Stimulated activated CD4-positive, alpha-beta T cell treated with anti-CD3 and anti-CD28 coated beads, Interleukin-1b, Interleukin-23, amount 100 ng/mL, for 1 hour (primary cell): ENCODE measurements around the gene TENT4A.

ENCODE experiments used
- DNase-seq, 2 donors: peaks; one replicate each; pipeline ENCODE4 v3.0.0-alpha.2; 2020; ENCODE audit warnings: low read depth in 2 of 2

Gene TENT4A

GRCh38 chr5:6750951-6751685 is 37.9 kb downstream of the TENT4A start:
- no peak for DNase-seq

DNA sequence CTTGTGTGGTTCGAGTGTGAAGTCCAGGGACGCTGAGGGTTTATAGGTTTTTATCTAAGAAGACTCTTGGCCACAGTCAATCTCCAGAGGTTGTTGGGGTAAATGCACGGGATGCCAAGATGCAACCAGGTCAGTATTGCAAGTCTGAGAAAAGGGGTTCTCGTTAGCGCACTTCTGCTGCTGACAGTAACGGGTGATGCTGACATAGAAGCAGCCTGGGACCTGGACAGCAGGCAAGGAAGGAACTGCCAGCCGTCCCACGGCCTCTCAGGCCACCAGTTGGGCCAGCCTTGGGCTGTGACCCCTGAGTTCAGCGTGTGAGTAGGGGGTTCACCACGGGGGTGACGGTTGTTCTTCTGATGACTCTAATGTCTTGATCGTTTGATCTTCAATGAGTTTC is 39.0 kb downstream of the TENT4A start:
- DNase-seq, result no peak

GRCh38 chr5:6752782-6753181 is 39.5 kb downstream of the TENT4A start:
- DNase-seq, result no peak

DNA sequence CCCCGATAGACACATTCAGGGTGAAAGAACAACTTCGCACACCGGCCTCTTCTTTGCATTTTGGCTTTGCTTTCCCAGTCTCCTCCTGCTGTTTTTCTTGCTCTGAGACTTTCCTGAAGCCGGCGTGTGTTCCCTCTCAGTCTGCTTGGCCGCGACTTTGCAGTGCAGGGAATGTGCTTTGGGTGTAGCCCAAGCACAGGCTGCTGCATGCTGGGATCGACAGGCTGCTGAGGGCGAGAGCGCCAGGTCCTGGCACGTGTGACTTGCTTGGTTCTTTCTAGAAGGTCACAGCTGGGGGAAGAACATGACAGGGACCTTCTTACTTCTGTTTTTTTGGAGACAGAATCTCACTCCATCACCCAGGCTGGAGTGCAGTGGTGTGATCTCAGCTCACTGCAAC is 40.6 kb downstream of the TENT4A start:
- no peak for DNase-seq

DNA sequence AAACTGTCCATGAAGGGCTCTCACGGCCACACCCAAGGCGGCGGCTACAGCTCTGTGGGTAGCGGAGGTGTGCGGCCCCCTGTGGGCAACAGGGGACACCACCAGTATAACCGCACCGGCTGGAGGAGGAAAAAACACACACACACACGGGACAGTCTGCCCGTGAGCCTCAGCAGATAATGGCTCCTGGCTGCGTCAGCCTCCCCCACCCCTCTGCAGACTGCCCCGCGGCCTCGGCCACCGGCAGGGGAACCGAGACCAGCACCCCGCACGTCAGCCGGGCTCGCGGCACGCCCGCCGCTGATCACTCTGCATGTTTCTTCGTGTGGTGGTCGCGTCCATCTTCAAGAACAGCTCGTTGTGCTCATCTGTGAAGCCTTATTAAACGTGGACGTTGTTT is 41.5 kb downstream of the TENT4A start:
- no peak for DNase-seq

- DNase-seq, result no peak
Measured at GRCh38 chr5:6755519-6755918, 42.3 kb downstream of the TENT4A start.

DNA sequence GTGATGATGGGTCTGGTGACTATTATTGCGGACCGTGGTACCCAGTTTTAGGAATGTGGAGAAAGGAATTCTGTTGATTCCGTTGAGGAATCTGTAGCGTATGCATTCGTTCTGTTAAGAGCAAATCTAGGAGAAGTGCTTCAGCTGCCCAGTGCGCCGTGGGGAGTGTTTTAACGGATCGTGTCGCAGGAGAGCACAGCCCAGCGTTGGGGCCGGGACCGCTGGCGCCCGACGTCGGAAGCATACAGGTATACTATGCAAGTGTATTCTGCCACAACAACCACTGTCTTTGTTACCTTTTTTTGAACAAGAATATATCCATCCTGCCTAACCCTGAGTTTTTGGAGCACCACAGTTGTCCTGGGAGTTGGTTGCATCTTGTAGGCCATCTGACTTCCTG is 42.7 kb downstream of the TENT4A start:
- no peak for DNase-seq

- DNase-seq, result no peak
Measured at GRCh38 chr5:6757414-6757969, 44.3 kb downstream of the TENT4A start.

- DNase-seq, result no peak
Measured at GRCh38 chr5:6758236-6758635, 45.0 kb downstream of the TENT4A start.

- DNase-seq, result no peak
Measured at GRCh38 chr5:6758706-6759105, 45.5 kb downstream of the TENT4A start.

DNA sequence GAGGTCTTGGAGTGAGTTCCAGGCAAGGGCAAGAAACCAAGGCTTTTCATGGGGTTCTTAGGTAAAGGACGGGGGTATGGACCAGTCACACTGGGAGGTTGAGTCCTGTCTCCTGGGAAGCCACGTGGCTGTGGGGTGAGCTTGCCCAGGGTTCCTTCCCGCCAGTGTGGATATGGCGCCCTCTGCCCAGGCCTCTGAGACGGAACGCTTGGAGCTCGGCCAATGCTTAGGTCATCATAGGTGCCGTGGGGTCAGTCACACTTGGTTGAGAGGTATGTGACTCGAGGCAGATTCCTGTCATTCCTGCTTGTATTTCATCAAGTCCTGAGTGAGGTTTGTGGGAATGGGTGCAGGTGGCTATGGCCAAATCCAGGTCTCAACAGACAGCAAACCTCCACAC is 46.2 kb downstream of the TENT4A start:
- DNase-seq, result no peak

GRCh38 chr5:6759983-6760382 is 46.8 kb downstream of the TENT4A start:
- DNase-seq, result no peak

DNA sequence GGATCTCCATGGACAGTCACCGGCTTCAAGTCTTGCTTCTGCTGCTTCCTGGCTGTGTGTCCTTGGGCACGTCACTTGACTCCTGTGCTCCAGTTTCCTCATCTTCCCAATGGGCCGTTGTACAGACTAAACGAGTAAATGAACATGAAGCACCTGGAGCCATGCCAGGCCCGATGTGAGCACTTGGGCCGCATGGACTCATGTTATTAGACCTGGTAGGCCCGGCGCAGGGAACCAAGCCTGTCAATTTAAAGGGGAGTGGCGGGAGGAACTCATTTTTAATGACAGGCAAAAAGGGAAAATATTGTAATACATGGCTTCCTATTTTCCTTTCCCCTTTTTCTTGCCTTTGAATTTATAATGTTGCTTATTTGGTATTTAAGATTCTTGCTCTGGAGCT is 47.5 kb downstream of the TENT4A start:
- DNase-seq, result no peak

DNA sequence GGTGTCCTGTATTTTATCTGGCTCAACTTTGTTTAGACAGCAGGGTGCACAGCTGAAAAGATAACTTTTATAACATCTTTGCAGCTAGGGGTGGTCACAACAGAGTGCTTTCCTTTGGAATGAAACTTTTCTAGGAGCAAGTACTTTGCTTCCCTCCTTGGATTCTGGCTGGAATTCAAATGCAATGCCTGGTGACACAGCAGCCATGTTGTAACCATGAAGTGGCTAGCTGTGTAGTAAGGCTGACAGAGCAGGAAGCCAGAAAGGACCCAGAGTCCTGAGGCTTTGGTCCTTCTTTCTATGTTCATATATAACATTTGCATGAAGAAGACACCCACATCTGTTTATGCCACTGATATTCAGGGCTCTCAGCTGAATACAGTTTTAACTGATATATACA is 48.1 kb downstream of the TENT4A start:
- DNase-seq, result no peak

DNA sequence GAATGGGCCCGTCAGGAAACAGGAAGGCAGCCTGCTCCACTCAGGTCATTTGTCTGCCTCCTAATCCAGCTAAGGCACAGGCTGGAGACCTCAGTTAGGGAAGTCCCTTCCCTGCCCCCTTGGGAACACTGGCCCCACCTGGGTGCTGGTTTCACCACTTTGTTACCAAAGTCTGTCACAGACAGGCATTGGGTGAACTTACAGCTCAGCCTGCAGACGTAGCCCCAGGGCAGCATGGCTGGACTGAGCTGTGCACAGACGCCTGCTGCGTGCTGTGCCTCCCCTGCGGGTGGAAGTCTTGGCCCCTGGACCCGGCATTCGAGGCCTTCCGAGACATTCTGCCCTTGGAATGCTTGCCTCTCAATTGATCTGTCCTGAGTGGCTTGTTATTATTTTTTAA is 48.9 kb downstream of the TENT4A start:
- DNase-seq, result no peak

- DNase-seq, result no peak
Measured at GRCh38 chr5:6762697-6763096, 49.5 kb downstream of the TENT4A start.

- no peak for DNase-seq
Measured at GRCh38 chr5:6763191-6763590, 50.0 kb downstream of the TENT4A start.

DNA sequence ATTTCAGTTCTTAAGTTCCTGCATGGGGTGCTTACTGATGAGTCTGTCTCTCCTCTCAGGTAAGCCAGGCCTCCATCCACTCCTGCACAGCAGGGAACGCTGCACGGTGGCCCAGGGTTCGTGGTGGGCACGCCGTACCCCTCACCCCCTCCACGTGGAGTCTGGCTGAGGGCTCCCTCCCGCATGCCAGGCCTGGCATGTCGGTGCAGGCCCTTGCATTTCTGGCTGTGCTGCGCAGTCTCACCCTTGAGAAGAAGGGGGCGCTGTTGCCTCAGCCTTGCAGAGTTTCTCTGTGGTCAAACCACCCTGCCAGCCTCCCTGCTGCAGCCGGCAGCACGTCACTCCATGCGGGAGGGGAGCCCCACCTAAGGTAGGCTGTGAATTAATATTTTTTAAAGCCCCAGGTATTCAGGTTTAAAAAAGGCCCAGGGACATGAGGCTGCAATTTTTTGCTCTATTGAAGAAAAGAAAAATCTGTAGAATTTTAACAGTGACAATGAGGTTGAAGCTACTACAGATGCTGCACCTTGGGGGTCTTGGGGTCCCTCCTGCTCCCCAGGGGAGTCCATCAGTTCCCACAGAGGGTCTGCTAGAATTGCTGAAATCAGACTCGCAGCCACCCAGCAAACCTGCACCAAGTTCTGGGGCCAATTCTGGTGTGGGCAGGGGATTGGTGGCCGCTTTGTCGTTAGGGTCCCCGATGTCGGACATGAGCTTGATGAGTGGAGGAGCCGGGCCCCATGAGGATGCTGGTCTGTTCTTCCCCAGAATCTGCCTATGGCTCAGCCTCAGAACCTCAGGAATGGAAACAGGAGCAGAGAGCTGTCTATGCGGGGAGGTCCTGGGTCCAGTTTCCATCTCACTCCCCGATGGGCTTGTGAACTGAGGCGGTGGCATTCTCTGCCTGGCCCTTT is 52.6 kb downstream of the TENT4A start:
- peak; percentile 10 to 37 for DNase-seq

- DNase-seq, result peak in 1 of 2 donors; percentile 9
Measured at GRCh38 chr5:6766604-6767093, 53.4 kb downstream of the TENT4A start.

- DNase-seq, result no peak
Measured at GRCh38 chr5:6767481-6768063, 54.3 kb downstream of the TENT4A start.

DNA sequence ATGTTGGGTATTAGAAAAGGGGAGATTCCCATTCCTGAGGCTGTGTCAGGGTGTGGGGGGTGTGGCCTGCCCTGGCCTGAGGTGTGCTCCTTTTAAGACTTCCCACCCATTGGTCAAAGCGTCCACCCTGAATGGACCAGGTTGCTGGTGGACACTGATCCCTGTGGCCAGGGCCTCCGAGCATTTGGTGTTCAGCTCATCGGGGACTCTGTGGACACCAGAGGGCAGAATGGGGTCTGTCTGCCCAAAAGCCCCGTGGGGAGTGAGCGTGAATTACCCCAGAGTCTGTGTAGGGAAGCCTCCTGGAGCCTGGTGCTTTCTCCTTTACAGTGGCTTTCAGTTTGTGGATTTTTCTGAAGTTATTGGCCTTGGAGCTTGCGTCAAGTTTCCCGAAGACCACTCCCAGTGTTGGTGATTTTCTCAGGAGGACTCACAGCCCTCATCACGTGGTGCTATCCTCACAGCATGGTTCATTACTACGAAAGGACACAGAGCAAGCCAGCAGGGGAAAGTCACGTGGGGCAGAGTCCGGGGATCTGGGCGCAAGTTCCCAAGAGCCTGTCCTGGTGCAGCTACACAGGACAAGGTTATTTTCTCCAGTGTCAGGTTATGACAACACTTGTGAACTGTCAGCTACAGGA is 55.5 kb downstream of the TENT4A start:
- no peak for DNase-seq
